H1 (cell line): ENCODE measurements around the gene SLC6A19. TPM values are rescaled to one million over a fixed set of nuclear protein-coding genes. Genes with fewer than 3 reads are reported as not detected.

Experiments
- CTCF ChIA-PET: fragments of 300-600 bp; sonication (Branson Sonifier 250); formaldehyde crosslinking; loops from one replicate; lab custom pipeline; 2021; ENCODE audit not compliant: partially characterized antibody; lab: Charles Lee
- POLR2A ChIA-PET: fragments of 300-600 bp; sonication (Branson Sonifier 250); formaldehyde crosslinking; loops from one replicate; lab custom pipeline; 2021; ENCODE audit warnings: inconsistent platforms; ENCODE audit not compliant: partially characterized antibody; lab: Charles Lee
- DNase-seq, 2 experiments: peaks; one replicate each; pipeline versions ENCODE4 v3.0.0 to v3.0.0-alpha.2; 2010 to 2022; ENCODE audit warnings: low spot score in 2 of 2, low read depth in 1 of 2, mixed read lengths in 1 of 2
- FAIRE-seq: peaks from 2 replicates; lab custom pipeline; 2011; peaks lifted over from hg19 to GRCh38; lab: Jason Lieb, UNC
- H2AFZ ChIP-seq: 2 replicates; pipeline ENCODE4 v1.8.1; 2012; ENCODE audit warnings: low read length, inconsistent platforms
- H2AK5ac ChIP-seq: 2 replicates; pipeline ENCODE4 v1.6.1; 2013; ENCODE audit warnings: low read depth, low read length
- H2BK120ac ChIP-seq: replicated peaks from 2 replicates; pipeline ENCODE3; 2013; ENCODE audit warnings: low read depth, low read length, inconsistent platforms
- H2BK12ac ChIP-seq: 2 replicates; pipeline ENCODE4 v1.6.1; 2013; ENCODE audit warnings: low read depth, low read length
- H2BK15ac ChIP-seq: 2 replicates; pipeline ENCODE4 v1.6.1; 2013; ENCODE audit warnings: low read length
- H2BK20ac ChIP-seq: 2 replicates; pipeline ENCODE4 v1.6.1; 2013; ENCODE audit warnings: low read length
- H2BK5ac ChIP-seq: 2 replicates; pipeline ENCODE4 v1.6.1; 2013; ENCODE audit warnings: low read depth, low read length
- H3K14ac ChIP-seq: 2 replicates; pipeline ENCODE4 v1.6.1; 2013; ENCODE audit warnings: inconsistent platforms; ENCODE audit not compliant: insufficient read length
- H3K18ac ChIP-seq: 2 replicates; pipeline ENCODE4 v1.6.1; 2013; ENCODE audit warnings: low read length; ENCODE audit errors: extremely low read depth
- H3K23ac ChIP-seq: 2 replicates; pipeline ENCODE4 v1.6.1; 2013; ENCODE audit warnings: inconsistent platforms; ENCODE audit not compliant: insufficient read length
- H3K23me2 ChIP-seq: 2 replicates; pipeline ENCODE4 v1.6.1; 2013; ENCODE audit warnings: low read depth, low read length
- H3K27ac ChIP-seq: 2 replicates; pipeline ENCODE4 v1.6.1; 2011; ENCODE audit warnings: low read depth, low read length, inconsistent platforms
- H3K27me3 ChIP-seq, 4 experiments: replicated peaks in 1 of 4; 1 replicate in 1 of 4; 2 replicates in 3 of 4; pipeline versions ENCODE4 v1.6.1 to v1.8.1; 2011 to 2013; ENCODE audit warnings: low read length in 3 of 4, mild to moderate bottlenecking in 3 of 4, inconsistent platforms in 2 of 4, mixed read lengths in 2 of 4, moderate library complexity in 1 of 4; ENCODE audit not compliant: control insufficient read depth in 3 of 4, insufficient read depth in 3 of 4; ENCODE audit errors: extremely low read depth in 1 of 4
- H3K36me3 ChIP-seq, 4 experiments: 2 replicates each; pipeline versions ENCODE4 v1.6.1 to v1.8.1; 2011 to 2013; ENCODE audit warnings: mild to moderate bottlenecking in 4 of 4, low read length in 3 of 4, moderate library complexity in 2 of 4, control low read depth in 1 of 4, inconsistent platforms in 1 of 4; ENCODE audit not compliant: insufficient read depth in 4 of 4, control insufficient read depth in 2 of 4
- H3K4ac ChIP-seq: replicated peaks from 2 replicates; pipeline ENCODE3; 2013; ENCODE audit warnings: low read length, low read depth, mixed read lengths, inconsistent platforms; ENCODE audit not compliant: insufficient read length
- H3K4me1 ChIP-seq, 4 experiments: replicated peaks in 1 of 4; 1 replicate in 1 of 4; 2 replicates in 3 of 4; pipeline versions ENCODE4 v1.6.1 to v1.8.1; 2011 to 2013; ENCODE audit warnings: low read length in 3 of 4, inconsistent platforms in 2 of 4, mixed read lengths in 1 of 4; ENCODE audit not compliant: insufficient read depth in 4 of 4, control insufficient read depth in 3 of 4
- H3K4me2 ChIP-seq, 2 experiments: 2 replicates each; pipeline versions ENCODE4 v1.6.1 to v1.8.1; 2011 to 2013; ENCODE audit warnings: low read depth in 2 of 2, low read length in 2 of 2, control low read depth in 1 of 2, inconsistent platforms in 1 of 2, mild to moderate bottlenecking in 1 of 2; ENCODE audit not compliant: insufficient read depth in 1 of 2
- H3K4me3 ChIP-seq, 4 experiments: fragments of 200-600, 300-600 bp in 1 of 4; sonication (generic), shearing (Covaris generic), sonication (Bioruptor Twin) in 1 of 4; 2 replicates each; pipeline versions ENCODE4 v1.5.1 to v1.8.1; 2011 to 2016; ENCODE audit warnings: low read length in 4 of 4, low read depth in 3 of 4, control low read depth in 2 of 4, inconsistent platforms in 2 of 4, mild to moderate bottlenecking in 2 of 4, mixed read lengths in 1 of 4, moderate library complexity in 1 of 4; ENCODE audit not compliant: insufficient read depth in 2 of 4; ENCODE audit errors: extremely low read depth in 1 of 4
- H3K56ac ChIP-seq: replicated peaks from 2 replicates; pipeline ENCODE3; 2013; ENCODE audit warnings: low read depth, mild to moderate bottlenecking, mixed read lengths, low read length, inconsistent platforms; ENCODE audit not compliant: insufficient read length
- H3K79me1 ChIP-seq: 2 replicates; pipeline ENCODE4 v1.6.1; 2013; ENCODE audit warnings: low read depth, low read length, control low read depth
- H3K79me2 ChIP-seq, 2 experiments: 2 replicates each; pipeline versions ENCODE4 v1.6.1 to v1.8.1; 2012 to 2013; ENCODE audit warnings: low read length in 2 of 2, mild to moderate bottlenecking in 2 of 2, inconsistent platforms in 1 of 2; ENCODE audit not compliant: insufficient read depth in 2 of 2, control insufficient read depth in 1 of 2
- H3K9ac ChIP-seq, 4 experiments: replicated peaks in 1 of 4; 1 replicate in 1 of 4; 2 replicates in 3 of 4; pipeline versions ENCODE4 v1.6.1 to v1.8.1; 2011 to 2013; ENCODE audit warnings: low read depth in 3 of 4, low read length in 3 of 4, control low read depth in 2 of 4, mild to moderate bottlenecking in 2 of 4, moderate library complexity in 2 of 4, inconsistent platforms in 1 of 4; ENCODE audit errors: extremely low read depth in 1 of 4
- H3K9me3 ChIP-seq, 2 experiments: 2 replicates each; pipeline versions ENCODE4 v1.6.1 to v1.8.1; 2012 to 2013; ENCODE audit warnings: mild to moderate bottlenecking in 2 of 2, moderate library complexity in 2 of 2, control low read depth in 1 of 2, inconsistent platforms in 1 of 2, low read depth in 1 of 2, low read length in 1 of 2, mixed read lengths in 1 of 2; ENCODE audit not compliant: insufficient read depth in 2 of 2
- H4K20me1 ChIP-seq, 2 experiments: replicated peaks in 1 of 2; 2 replicates each; pipeline versions ENCODE3 to v1.8.1; 2011 to 2013; ENCODE audit warnings: inconsistent platforms in 2 of 2, low read length in 2 of 2, mild to moderate bottlenecking in 1 of 2; ENCODE audit not compliant: insufficient read depth in 2 of 2, control insufficient read depth in 1 of 2
- H4K5ac ChIP-seq: 2 replicates; pipeline ENCODE4 v1.6.1; 2013; ENCODE audit warnings: low read length, low read depth, mixed read lengths, inconsistent platforms; ENCODE audit not compliant: insufficient read length
- H4K8ac ChIP-seq: 2 replicates; pipeline ENCODE4 v1.8.0; 2013; ENCODE audit warnings: mild to moderate bottlenecking, moderate library complexity, low read length, inconsistent platforms; ENCODE audit not compliant: insufficient read depth; ENCODE audit errors: extremely low read depth
- H4K91ac ChIP-seq: replicated peaks from 2 replicates; pipeline ENCODE3; 2013; ENCODE audit warnings: low read length, mixed read lengths, inconsistent platforms; ENCODE audit not compliant: insufficient read length
- CBX5 ChIP-seq: fragments of 300-800, 300-1000 bp; sonication (generic); IDR thresholded peaks from 2 replicates; pipeline ENCODE4 v1.7.1; 2016; ENCODE audit warnings: antibody characterized with exemption, low read length, low read depth
- CEBPB ChIP-seq: IDR thresholded peaks from 2 replicates; pipeline ENCODE4 v1.6.1; 2012; ENCODE audit warnings: low read depth, low read length
- CTCF ChIP-seq, 3 experiments: IDR thresholded peaks; 1 replicate in 2 of 3; 2 replicates in 1 of 3; pipeline versions ENCODE4 v1.5.1 to v1.6.1; 2011; ENCODE audit warnings: low read length in 3 of 3, mild to moderate bottlenecking in 3 of 3, inconsistent platforms in 2 of 3, low read depth in 1 of 3, moderate library complexity in 1 of 3; ENCODE audit not compliant: insufficient read depth in 1 of 3; ENCODE audit errors: control extremely low read depth in 1 of 3
- MAFK ChIP-seq: IDR thresholded peaks from 2 replicates; pipeline ENCODE4 v1.6.1; 2012; ENCODE audit warnings: low read depth, mild to moderate bottlenecking, improper control_type of control experiment, low read length
- PHF8 ChIP-seq: fragments of 200-600 bp; sonication (generic); conservative IDR thresholded peaks from 2 replicates; pipeline ENCODE4 v1.7.1; 2012; ENCODE audit warnings: low read depth, mild to moderate bottlenecking, inconsistent platforms, low read length, moderate library complexity
- RAD21 ChIP-seq, 2 experiments: IDR thresholded peaks in 1 of 2; conservative IDR thresholded peaks in 1 of 2; 2 replicates each; pipeline ENCODE4 v1.6.1; 2011; ENCODE audit warnings: low read depth in 2 of 2, low read length in 2 of 2, improper control_type of control experiment in 1 of 2, inconsistent platforms in 1 of 2, mild to moderate bottlenecking in 1 of 2, moderate library complexity in 1 of 2
- SIRT6 ChIP-seq: IDR thresholded peaks from one replicate; pipeline ENCODE4 v1.7.1; 2012; ENCODE audit warnings: low read length, inconsistent platforms
- WGBS, 2 experiments: shearing (Covaris generic) in 1 of 2; methylation state at CpG; one replicate each; pipeline versions ENCODE4 v1.1.6 to v1.1.7; 2013 to 2015; ENCODE audit warnings: low lambda C conversion rate in 2 of 2, mixed read lengths in 2 of 2, inconsistent platforms in 1 of 2, low coverage in 1 of 2, missing lambda C conversion rate in 1 of 2; ENCODE audit not compliant: insufficient replicate concordance in 2 of 2, insufficient coverage in 1 of 2, insufficient read length in 1 of 2; ENCODE audit errors: extremely low coverage in 1 of 2, missing lambda C conversion rate in 1 of 2; 5-methylcytosine and 5-hydroxymethylcytosine counted together
- polyA plus RNA-seq, 7 experiments: library from polyadenylated mRNA; depleted of rRNA in 3 of 7; stranded (reverse) in 5 of 7; unstranded in 2 of 7; fragments of >200 nt in 5 of 7; fragments of 200-250 nt in 2 of 7; gene quantifications; 1 replicate in 5 of 7; 2 replicates in 1 of 7; 4 replicates in 1 of 7; pipeline versions ENCODE4 v1.2.1 to v1.2.3, GENCODE V29; 2011 to 2013; ENCODE audit warnings: missing spikeins in 2 of 7, mixed read lengths in 2 of 7
- total RNA-seq: library from RNA; stranded (reverse); fragmentation: NEBNext Ultra II Directional; extraction: Animal tissue kit (Norgen Biotek cat#: 25700); gene quantifications from 2 replicates; pipeline ENCODE4 v1.2.1, GENCODE V29; 2021
- TF ChIP-seq, protein P1 (sequence below): IDR thresholded peaks from 2 replicates; pipeline ENCODE4 v1.6.1; 2012; ENCODE audit warnings: low read length, inconsistent platforms
- TF ChIP-seq, protein P2 (sequence below): IDR thresholded peaks from 2 replicates; pipeline ENCODE4 v1.6.1; 2011; ENCODE audit warnings: low read depth, mild to moderate bottlenecking, low read length; ENCODE audit not compliant: insufficient read depth

SLC6A19 gene
- total and polyA plus RNA-seq, 2 of the 8 experiments (the other 6 are each of a cell fraction or from before 2014, with no cell fraction given): 0.02 TPM; not detected in 1

- Histone ChIP-seq H3K9ac (no peak overlapping the region), H3K4ac (no peak overlapping the region), H2AFZ (no peak overlapping the region)
- TF ChIP-seq PHF8 (no peak), CTCF (IDR thresholded peaks at IDR 0.05; ENCODE audit: control extremely low read depth in 1 of 3, insufficient read depth in 1 of 3, low read depth in 1 of 3, low read length in 3 of 3) (no peak), RAD21 (IDR thresholded peaks at IDR 0.05 in 1 of 2, conservative IDR thresholded peaks at IDR 0.05 in 1 of 2; ENCODE audit: low read depth in 2 of 2, low read length in 2 of 2) (no peak), CEBPB (no peak), CBX5 (no peak), MAFK (no peak), SIRT6 (no peak)
- TF ChIP-seq, protein P1, sequence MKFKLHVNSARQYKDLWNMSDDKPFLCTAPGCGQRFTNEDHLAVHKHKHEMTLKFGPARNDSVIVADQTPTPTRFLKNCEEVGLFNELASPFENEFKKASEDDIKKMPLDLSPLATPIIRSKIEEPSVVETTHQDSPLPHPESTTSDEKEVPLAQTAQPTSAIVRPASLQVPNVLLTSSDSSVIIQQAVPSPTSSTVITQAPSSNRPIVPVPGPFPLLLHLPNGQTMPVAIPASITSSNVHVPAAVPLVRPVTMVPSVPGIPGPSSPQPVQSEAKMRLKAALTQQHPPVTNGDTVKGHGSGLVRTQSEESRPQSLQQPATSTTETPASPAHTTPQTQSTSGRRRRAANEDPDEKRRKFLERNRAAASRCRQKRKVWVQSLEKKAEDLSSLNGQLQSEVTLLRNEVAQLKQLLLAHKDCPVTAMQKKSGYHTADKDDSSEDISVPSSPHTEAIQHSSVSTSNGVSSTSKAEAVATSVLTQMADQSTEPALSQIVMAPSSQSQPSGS: no peak
- TF ChIP-seq, protein P2, sequence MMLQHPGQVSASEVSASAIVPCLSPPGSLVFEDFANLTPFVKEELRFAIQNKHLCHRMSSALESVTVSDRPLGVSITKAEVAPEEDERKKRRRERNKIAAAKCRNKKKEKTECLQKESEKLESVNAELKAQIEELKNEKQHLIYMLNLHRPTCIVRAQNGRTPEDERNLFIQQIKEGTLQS: no peak
Observed at GRCh38 chr5:1254196-1254595, 52.8 kb downstream of the SLC6A19 start.

More at GRCh38 chr5:1254196-1254595, 52.8 kb downstream of the SLC6A19 start:
- no peaks in the 10 kb centered on the region for H3K27me3 ChIP-seq
- ChIA-PET POLR2A (interaction anchor here (0.9 to 1.1 kb wide), 3 partner anchors 16 to 91 kb away, joined by 3 to 4 read pairs (median 3); partner anchors contain the start of gene CLPTM1L), CTCF (no interaction called here)
- no peaks in the 10 kb centered on the region for H3K36me3 ChIP-seq
- no peak overlapping the region; the same call in 1 of the 2 replicates for H4K8ac ChIP-seq
- no peak overlapping the region for H2BK20ac ChIP-seq
- H3K14ac ChIP-seq: no peak overlapping the region
- H2BK15ac ChIP-seq: no peak overlapping the region
- H4K20me1 ChIP-seq: peaks cover 3 to 5% of the 10 kb centered on the region in 2 experiments
- H2BK5ac ChIP-seq: no peak overlapping the region
- no peak for FAIRE-seq
- no peak overlapping the region for H3K56ac ChIP-seq
- H4K5ac ChIP-seq: no peak overlapping the region
- no peaks in the 10 kb centered on the region; a peak in 1 of 7 replicates for H3K4me1 ChIP-seq
- no peaks in the 10 kb centered on the region for H3K79me2 ChIP-seq
- H3K23ac ChIP-seq: no peak overlapping the region
- no peak overlapping the region for H2BK12ac ChIP-seq
- H3K4me2 ChIP-seq: no peak overlapping the region
- no peak overlapping the region for H3K27ac ChIP-seq
- no peak for DNase-seq
- WGBS, 2 experiments: 93% methylated on average over 19 of the region's 19 CpGs; no CpG with 5 or more reads in 1 of the 2 experiments
- no peak overlapping the region; the same call in 1 of the 2 replicates for H3K18ac ChIP-seq
- no peak overlapping the region for H4K91ac ChIP-seq
- H3K23me2 ChIP-seq: no peaks in the 10 kb centered on the region
- no peak overlapping the region for H2AK5ac ChIP-seq
- H3K4me3 ChIP-seq: no peak overlapping the region
- H2BK120ac ChIP-seq: no peak overlapping the region
- no peaks in the 10 kb centered on the region for H3K9me3 ChIP-seq
- H3K79me1 ChIP-seq: no peaks in the 10 kb centered on the region
